Keratinocyte (primary cell): ENCODE results near the gene CES5A. TPM values are rescaled to one million over a fixed set of nuclear protein-coding genes. Genes with fewer than 3 reads are reported as not detected.
"Not testable (repeated sequence)": the region's sequence is repeated elsewhere in the genome, so short reads cannot be mapped to it uniquely, and the experiment has no call there.

ENCODE experiments used
- DNase-seq: peaks from one replicate; pipeline ENCODE4 v3.0.0-alpha.2; 2011; ENCODE audit warnings: low read depth, missing footprints, low spot score
- FAIRE-seq: peaks from 2 replicates; lab custom pipeline; 2011; peaks lifted over from hg19 to GRCh38; lab: Jason Lieb, UNC
- H2AFZ ChIP-seq: 2 replicates; pipeline ENCODE4 v1.6.0; 2012; ENCODE audit warnings: low read length, control low read depth, inconsistent platforms; ENCODE audit not compliant: control insufficient read depth
- H3K27ac ChIP-seq: 2 replicates; pipeline ENCODE4 v1.5.1; 2011; ENCODE audit warnings: low read length; ENCODE audit not compliant: control insufficient read depth, insufficient read depth
- H3K27me3 ChIP-seq: 3 replicates; pipeline ENCODE4 v1.6.0; 2011; ENCODE audit warnings: low read length; ENCODE audit not compliant: control insufficient read depth, insufficient read depth; ENCODE audit errors: extremely low read depth
- H3K36me3 ChIP-seq, 2 experiments: 2 replicates in 1 of 2; 3 replicates in 1 of 2; pipeline ENCODE4 v1.5.1; 2011; ENCODE audit warnings: low read length in 2 of 2, mild to moderate bottlenecking in 1 of 2; ENCODE audit not compliant: control insufficient read depth in 2 of 2, insufficient read depth in 2 of 2; ENCODE audit errors: extremely low read depth in 1 of 2
- H3K4me1 ChIP-seq: 3 replicates; pipeline ENCODE4 v1.5.1; 2011; ENCODE audit warnings: low read length; ENCODE audit not compliant: control insufficient read depth, insufficient read depth; ENCODE audit errors: extremely low read depth
- H3K4me2 ChIP-seq: 3 replicates; pipeline ENCODE4 v1.6.0; 2011; ENCODE audit warnings: low read depth, low read length; ENCODE audit not compliant: control insufficient read depth, insufficient read depth; ENCODE audit errors: extremely low read depth
- H3K4me3 ChIP-seq, 3 experiments: fragments of 200-600 bp in 1 of 3; sonication (generic) in 1 of 3; 2 replicates in 2 of 3; 3 replicates in 1 of 3; pipeline ENCODE4 v1.5.1; 2011 to 2016; ENCODE audit warnings: low read length in 3 of 3, mild to moderate bottlenecking in 3 of 3, control low read depth in 2 of 3, inconsistent platforms in 1 of 3, low read depth in 1 of 3, mixed read lengths in 1 of 3, mixed run types in 1 of 3, moderate library complexity in 1 of 3; ENCODE audit not compliant: control insufficient read depth in 2 of 3, insufficient read depth in 2 of 3; ENCODE audit errors: extremely low read depth in 1 of 3
- H3K79me2 ChIP-seq: 2 replicates; pipeline ENCODE4 v1.6.0; 2012; ENCODE audit warnings: low read length; ENCODE audit not compliant: control insufficient read depth, insufficient read depth
- H3K9ac ChIP-seq: 3 replicates; pipeline ENCODE4 v1.6.0; 2011; ENCODE audit warnings: low read length; ENCODE audit not compliant: control insufficient read depth, insufficient read depth; ENCODE audit errors: extremely low read depth
- H3K9me1 ChIP-seq: 3 replicates; pipeline ENCODE4 v1.6.0; 2011; ENCODE audit warnings: low read length; ENCODE audit not compliant: control insufficient read depth, insufficient read depth; ENCODE audit errors: extremely low read depth
- H3K9me3 ChIP-seq: 2 replicates; pipeline ENCODE4 v1.5.1; 2012; ENCODE audit warnings: low read depth, low read length; ENCODE audit not compliant: control insufficient read depth
- H4K20me1 ChIP-seq: 3 replicates; pipeline ENCODE4 v1.6.0; 2011; ENCODE audit warnings: low read length; ENCODE audit not compliant: control insufficient read depth, insufficient read depth; ENCODE audit errors: extremely low read depth
- EZH2 ChIP-seq: IDR thresholded peaks from one replicate; pipeline ENCODE4 v1.6.1; 2012; ENCODE audit warnings: inconsistent platforms, mild to moderate bottlenecking, low read length, moderate library complexity
- dilution Hi-C: fragments of 300-500 bp; cut with MboI; formaldehyde crosslinking; loops from one replicate; pipeline ENCODE4 v1.7.0; 2020; ENCODE audit warnings: low sequenced_read_pairs; ENCODE audit not compliant: extremely low pct_ligation_motif_present
- polyA plus RNA-seq, 5 experiments: library from polyadenylated mRNA; depleted of rRNA in 3 of 5; stranded (reverse) in 3 of 5; stranded (forward) in 1 of 5; unstranded in 1 of 5; fragments of >200 nt; gene quantifications; 1 replicate in 1 of 5; 2 replicates in 3 of 5; 3 replicates in 1 of 5; pipeline versions ENCODE4 v1.2.1 to v1.2.3, GENCODE V29; 2011 to 2012; ENCODE audit warnings: missing spikeins in 2 of 5, low read depth in 1 of 5, low replicate concordance in 1 of 5
- TF ChIP-seq, protein P1 (sequence below), 3 experiments: IDR thresholded peaks in 1 of 3; conservative IDR thresholded peaks in 1 of 3; optimal IDR thresholded peaks in 1 of 3; 2 replicates in 2 of 3; 3 replicates in 1 of 3; pipeline versions ENCODE3 to v1.5.1; 2011; ENCODE audit warnings: low read length in 3 of 3, mild to moderate bottlenecking in 3 of 3, moderate library complexity in 2 of 3, control low read depth in 1 of 3, inconsistent platforms in 1 of 3; ENCODE audit not compliant: insufficient read depth in 2 of 3; ENCODE audit errors: extremely low read depth in 1 of 3

CES5A gene
- polyA plus RNA-seq, 1 donor (not counting 4 experiments of a cell fraction or from before 2014, with no cell fraction given), result not detected

GRCh38 chr16:55914383-55914782 lies 39.2 kb upstream of the CES5A start:
- H3K9ac ChIP-seq, result no peak overlapping the region
- TF ChIP-seq, protein P1, sequence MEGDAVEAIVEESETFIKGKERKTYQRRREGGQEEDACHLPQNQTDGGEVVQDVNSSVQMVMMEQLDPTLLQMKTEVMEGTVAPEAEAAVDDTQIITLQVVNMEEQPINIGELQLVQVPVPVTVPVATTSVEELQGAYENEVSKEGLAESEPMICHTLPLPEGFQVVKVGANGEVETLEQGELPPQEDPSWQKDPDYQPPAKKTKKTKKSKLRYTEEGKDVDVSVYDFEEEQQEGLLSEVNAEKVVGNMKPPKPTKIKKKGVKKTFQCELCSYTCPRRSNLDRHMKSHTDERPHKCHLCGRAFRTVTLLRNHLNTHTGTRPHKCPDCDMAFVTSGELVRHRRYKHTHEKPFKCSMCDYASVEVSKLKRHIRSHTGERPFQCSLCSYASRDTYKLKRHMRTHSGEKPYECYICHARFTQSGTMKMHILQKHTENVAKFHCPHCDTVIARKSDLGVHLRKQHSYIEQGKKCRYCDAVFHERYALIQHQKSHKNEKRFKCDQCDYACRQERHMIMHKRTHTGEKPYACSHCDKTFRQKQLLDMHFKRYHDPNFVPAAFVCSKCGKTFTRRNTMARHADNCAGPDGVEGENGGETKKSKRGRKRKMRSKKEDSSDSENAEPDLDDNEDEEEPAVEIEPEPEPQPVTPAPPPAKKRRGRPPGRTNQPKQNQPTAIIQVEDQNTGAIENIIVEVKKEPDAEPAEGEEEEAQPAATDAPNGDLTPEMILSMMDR (optimal IDR thresholded peaks at IDR 0.05 in 1 of 3, IDR thresholded peaks at IDR 0.05 in 1 of 3, conservative IDR thresholded peaks at IDR 0.05 in 1 of 3; ENCODE audit: extremely low read depth in 1 of 3, insufficient read depth in 2 of 3, low read length in 3 of 3), result no peak
- no peak for TF ChIP-seq EZH2
- H3K9me1 ChIP-seq, result no peaks in the 10 kb centered on the region
- no peak overlapping the region for H3K4me3 ChIP-seq
- H2AFZ ChIP-seq, result peak overlapping the region; percentile 4
- no peak overlapping the region for H3K27ac ChIP-seq
- FAIRE-seq, result peak; percentile 39
- H3K9me3 ChIP-seq, result no peaks in the 10 kb centered on the region
- no peak overlapping the region for H3K4me2 ChIP-seq
- DNase-seq, result no peak
- dilution Hi-C loops, result no loop called here
- no peaks in the 10 kb centered on the region for H3K27me3 ChIP-seq
- no peaks in the 10 kb centered on the region for H4K20me1 ChIP-seq
- H3K4me1 ChIP-seq, result peaks cover 5% of the 10 kb centered on the region
- no peaks in the 10 kb centered on the region for H3K36me3 ChIP-seq
- no peaks in the 10 kb centered on the region for H3K79me2 ChIP-seq

DNA sequence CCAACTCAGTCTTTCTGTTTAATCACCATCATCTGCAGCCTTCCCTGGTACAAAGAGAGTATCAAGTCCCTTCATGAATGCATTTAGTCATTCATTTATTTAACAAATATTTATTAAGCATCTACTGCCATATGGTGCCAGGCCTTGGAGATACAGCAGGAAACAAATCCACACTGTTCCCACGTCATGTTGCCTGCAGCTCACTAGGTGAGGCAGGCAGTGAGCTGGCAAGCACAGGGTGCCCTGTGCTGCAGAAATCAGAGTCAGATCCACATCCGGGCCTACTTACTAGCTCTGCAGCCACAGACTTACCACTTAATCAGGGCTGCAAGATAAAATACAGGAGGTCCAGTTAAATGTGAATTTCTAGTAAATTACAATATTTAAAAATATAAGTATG lies 38.5 kb upstream of the CES5A start:
- Histone ChIP-seq H3K79me2 (no peaks in the 10 kb centered on the region), H3K27ac (no peak overlapping the region), H3K36me3 (no peaks in the 10 kb centered on the region), H3K9me1 (no peaks in the 10 kb centered on the region), H3K9ac (no peak overlapping the region), H3K27me3 (no peaks in the 10 kb centered on the region), H3K4me1 (peaks cover 5% of the 10 kb centered on the region), H2AFZ (peak overlapping the region; percentile 44), H3K9me3 (no peaks in the 10 kb centered on the region), H3K4me3 (no peak overlapping the region), H4K20me1 (no peaks in the 10 kb centered on the region), H3K4me2 (no peak overlapping the region)
- FAIRE-seq, result peak; percentile 94
- TF ChIP-seq EZH2, result no peak
- TF ChIP-seq, protein P1 (optimal IDR thresholded peaks at IDR 0.05 in 1 of 3, IDR thresholded peaks at IDR 0.05 in 1 of 3, conservative IDR thresholded peaks at IDR 0.05 in 1 of 3; ENCODE audit: extremely low read depth in 1 of 3, insufficient read depth in 2 of 3, low read length in 3 of 3), result peak in 1 of 3 experiments; percentile 14
- dilution Hi-C loops, result no loop called here
- DNase-seq, result peak; percentile 35

- H3K4me1 ChIP-seq, H3K27ac ChIP-seq, H3K4me2 ChIP-seq, dilution Hi-C loops, H3K36me3 ChIP-seq, H3K9me1 ChIP-seq, H3K9me3 ChIP-seq, FAIRE-seq, H3K4me3 ChIP-seq, DNase-seq, H4K20me1 ChIP-seq, H3K79me2 ChIP-seq, H3K9ac ChIP-seq, H3K27me3 ChIP-seq: not testable (repeated sequence)
- H2AFZ ChIP-seq, result peak overlapping the region; percentile 44
Measured at GRCh38 chr16:55913121-55913520, 37.9 kb upstream of the CES5A start.
